Measurements from ENCODE around the gene FAAP20. TPM values are rescaled to one million over a fixed set of nuclear protein-coding genes. Genes with fewer than 3 reads are reported as not detected.

FAAP20 gene
- total RNA-seq, 1 experiment from 2014 or later = 51.9 TPM

DNA sequence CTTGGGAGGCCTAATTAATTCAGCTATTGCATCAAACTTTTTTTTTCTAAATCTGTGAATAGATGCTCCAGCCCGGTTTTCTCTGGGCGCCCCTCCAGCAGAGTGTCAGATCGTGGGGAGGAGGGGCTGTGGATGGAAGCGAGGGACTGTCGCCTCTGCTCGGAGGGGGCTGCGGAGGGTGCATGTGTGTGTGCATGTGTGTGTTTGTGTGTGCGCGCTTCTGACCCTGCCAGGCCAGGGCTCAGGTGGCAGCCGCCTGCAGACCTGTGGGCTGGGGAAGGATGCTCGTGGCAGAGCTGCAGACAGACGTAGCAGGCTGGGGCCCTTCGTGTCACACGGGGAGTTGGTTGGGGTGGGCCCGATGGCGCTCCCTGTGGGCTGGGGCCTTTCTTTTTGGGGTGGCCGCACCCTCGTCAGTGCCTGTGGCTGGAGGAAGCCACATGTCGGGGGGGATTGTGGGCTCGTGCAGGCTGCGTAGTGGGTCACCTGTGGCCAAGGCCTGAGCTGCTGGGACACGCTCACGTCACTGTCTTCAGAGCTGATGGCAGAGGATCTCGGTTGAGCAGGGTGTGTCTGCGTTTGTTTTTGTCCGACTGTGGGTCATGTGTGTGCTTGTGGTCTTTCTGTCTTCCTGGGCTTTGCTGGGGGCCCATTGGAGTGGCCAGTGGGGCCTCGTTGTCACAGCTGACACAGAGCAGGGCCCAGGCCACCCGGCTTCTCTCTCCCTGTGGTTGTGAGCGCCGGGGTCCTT is 36.4 kb upstream of the FAAP20 start:
- DNase-seq (ENCODE audit: low read depth) = peak; percentile 42

DNA sequence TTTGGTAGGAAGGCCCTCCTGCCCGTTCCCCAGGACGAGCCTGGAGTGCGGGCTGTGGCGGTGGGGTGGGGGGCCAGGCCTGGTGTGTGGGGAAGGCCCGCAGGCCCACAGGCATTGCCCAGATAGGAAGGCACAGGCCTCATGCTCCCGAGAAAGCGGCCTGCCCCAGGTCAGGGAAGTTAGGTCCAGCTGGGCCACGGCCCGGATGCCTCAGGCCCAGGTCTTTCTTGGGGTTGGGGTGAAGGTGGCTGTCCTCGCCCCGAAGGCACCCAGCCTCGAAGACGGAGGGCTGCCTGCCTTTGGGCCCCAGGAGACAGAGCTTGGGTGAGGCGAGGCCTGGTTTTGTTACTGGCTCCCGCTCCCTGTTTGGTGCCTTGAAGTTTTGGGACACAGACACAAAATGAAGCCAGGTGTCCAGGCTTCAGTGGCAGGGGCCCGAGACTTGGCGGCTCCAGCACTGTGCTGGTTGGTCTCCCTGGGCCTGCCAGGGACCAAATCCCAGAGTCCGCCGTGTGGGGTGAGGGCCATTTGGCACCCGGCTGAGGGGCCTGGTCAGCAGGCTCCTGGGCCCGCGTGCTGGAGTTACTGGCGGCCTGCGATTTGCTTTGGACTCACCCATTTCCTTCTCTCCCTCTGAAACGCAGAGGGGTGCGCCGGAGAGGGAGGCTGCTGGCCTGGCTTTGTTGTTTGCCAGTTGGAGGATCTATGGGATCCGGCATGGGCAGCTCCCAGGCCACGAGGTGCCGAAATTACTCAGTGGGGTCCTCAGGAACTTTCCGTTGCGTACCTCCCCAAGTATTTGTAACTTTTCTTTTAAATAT is 35.5 kb upstream of the FAAP20 start:
- DNase-seq (ENCODE audit: low read depth) = peak; percentile 42

DNA sequence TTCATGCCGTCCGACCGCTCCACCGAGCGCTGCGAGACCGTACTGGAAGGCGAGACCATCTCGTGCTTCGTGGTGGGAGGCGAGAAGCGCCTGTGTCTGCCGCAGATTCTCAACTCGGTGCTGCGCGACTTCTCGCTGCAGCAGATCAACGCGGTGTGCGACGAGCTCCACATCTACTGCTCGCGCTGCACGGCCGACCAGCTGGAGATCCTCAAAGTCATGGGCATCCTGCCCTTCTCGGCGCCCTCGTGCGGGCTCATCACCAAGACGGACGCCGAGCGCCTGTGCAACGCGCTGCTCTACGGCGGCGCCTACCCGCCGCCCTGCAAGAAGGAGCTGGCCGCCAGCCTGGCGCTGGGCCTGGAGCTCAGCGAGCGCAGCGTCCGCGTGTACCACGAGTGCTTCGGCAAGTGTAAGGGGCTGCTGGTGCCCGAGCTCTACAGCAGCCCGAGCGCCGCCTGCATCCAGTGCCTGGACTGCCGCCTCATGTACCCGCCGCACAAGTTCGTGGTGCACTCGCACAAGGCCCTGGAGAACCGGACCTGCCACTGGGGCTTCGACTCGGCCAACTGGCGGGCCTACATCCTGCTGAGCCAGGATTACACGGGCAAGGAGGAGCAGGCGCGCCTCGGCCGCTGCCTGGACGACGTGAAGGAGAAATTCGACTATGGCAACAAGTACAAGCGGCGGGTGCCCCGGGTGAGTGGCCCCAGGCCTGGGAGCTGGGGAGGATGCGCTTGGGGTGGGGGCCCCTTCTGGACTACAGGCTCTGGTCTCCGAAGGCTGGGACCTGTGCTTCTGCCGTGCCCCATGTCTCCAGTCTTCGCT is 34.7 kb upstream of the FAAP20 start:
- peak; percentile 53 for DNase-seq (ENCODE audit: low read depth)

DNA sequence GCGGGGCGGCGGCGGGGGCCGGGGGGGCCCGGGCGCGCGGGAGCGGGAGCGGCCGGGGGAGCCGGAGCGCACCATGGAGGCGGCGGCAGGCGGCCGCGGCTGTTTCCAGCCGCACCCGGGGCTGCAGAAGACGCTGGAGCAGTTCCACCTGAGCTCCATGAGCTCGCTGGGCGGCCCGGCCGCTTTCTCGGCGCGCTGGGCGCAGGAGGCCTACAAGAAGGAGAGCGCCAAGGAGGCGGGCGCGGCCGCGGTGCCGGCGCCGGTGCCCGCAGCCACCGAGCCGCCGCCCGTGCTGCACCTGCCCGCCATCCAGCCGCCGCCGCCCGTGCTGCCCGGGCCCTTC is 34.1 kb upstream of the FAAP20 start:
- no peak for DNase-seq (ENCODE audit: low read depth)

DNA sequence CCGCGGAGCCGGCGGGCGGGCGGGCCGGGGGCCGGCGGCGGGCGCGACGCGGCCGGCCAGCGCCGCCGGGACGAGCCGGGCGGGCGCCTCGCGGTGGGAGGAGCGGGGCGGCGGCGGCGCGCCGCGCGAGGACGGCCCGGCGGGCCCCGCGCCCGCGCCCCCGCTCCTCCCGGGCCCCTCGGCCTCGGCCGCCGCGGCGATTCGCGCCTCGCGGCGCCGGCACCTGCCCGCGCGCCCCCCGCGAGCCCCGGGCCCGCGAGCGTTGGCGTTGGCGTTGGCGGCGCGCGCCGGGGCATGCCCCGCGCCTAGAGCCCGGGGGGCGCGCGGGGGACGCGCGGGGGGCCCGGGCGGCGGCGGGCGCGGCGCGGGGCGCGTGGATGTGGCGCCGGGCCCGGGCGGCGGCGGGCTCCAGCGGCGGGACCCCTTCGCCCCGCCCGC is 33.6 kb upstream of the FAAP20 start, which contains the start of gene SKI:
TSS of gene SKI (plus strand) at position 163 of the 438 bp plus-strand sequence. CDS start 448 bp downstream, outside the sequence.
- DNase-seq (ENCODE audit: low read depth) = no peak

DNA sequence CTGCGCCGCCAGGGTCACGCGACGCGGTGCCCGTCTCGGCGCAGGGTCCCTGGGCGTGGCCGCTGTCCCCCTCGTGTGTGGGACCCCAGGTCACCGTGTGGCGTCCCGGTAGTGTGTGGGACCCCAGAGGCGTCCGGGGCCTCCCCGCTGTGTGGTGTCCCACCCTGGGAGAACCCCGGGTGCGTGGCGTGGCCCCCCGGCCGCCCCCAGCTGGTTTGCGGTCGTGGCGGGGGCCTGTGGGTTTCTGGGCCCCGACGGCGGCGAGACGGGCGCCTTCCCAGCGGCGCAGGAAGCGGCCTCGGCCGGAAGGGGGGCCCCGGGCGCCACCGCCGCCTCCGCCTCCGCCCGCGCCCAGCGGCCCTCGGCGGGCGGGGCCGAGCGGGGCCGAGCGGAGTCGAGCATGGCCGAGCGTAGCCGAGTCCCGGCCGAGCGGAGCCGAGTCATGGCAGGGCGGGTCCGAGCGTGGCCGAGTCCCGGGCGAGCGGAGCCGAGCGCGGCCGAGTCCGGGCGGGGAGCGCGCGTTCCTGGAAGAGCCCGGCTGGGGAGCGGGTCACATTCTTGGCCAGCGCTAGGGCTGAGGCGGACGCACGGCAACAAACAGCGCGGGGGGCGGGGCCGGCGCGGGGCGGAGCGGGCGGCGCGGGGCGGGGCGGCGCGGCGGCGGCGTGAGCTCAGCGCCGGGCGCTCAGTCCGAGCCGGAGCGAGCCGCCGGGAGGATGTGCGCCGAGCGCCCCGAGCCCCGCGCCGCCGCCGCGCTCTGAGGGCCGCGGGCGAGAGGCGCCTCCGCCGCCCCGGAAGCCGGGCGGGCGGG is 33.0 kb upstream of the FAAP20 start:
- peak; percentile 91 for DNase-seq (ENCODE audit: low read depth)

DNA sequence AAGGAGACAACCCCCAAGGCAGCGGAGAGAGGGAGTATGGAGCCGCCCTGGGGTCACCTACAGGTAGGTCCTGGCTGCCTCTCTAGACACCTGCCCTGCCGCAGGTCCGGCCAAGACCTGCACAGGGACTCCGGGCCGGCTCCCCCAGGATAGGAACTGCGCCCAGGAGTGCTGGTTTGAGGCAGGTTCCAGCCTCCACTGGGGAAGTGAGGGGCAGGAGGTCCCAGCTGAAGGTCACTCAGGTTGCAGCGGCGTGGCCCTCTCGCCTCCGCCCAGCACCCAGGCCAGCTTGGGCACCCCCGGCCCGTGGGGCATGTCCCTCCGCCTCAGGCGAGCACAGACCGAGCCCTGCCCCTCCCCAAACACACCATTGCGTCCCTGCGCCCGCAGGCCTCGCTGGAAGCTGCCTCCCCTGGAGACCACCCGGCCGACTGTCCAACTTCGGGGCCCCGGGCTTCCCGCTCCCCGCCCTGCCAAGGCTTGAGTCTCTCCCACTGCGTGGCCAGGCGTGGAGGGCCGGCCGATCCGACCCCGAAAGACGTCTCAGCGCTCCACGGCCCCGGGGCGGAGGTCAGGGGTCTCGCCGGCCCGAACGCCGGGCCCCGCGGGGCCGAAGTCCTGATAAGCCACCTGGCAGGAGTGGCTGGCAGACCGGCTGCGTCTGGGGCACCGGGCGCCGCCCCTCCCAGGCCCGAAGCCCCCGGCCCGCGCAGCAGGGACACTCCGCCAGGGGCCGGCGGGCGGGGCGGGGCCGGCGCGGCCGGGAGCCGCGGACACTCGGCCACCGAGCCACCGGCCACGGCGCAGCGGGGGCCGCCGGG is 32.2 kb upstream of the FAAP20 start:
- DNase-seq (ENCODE audit: low read depth) = no peak

DNA sequence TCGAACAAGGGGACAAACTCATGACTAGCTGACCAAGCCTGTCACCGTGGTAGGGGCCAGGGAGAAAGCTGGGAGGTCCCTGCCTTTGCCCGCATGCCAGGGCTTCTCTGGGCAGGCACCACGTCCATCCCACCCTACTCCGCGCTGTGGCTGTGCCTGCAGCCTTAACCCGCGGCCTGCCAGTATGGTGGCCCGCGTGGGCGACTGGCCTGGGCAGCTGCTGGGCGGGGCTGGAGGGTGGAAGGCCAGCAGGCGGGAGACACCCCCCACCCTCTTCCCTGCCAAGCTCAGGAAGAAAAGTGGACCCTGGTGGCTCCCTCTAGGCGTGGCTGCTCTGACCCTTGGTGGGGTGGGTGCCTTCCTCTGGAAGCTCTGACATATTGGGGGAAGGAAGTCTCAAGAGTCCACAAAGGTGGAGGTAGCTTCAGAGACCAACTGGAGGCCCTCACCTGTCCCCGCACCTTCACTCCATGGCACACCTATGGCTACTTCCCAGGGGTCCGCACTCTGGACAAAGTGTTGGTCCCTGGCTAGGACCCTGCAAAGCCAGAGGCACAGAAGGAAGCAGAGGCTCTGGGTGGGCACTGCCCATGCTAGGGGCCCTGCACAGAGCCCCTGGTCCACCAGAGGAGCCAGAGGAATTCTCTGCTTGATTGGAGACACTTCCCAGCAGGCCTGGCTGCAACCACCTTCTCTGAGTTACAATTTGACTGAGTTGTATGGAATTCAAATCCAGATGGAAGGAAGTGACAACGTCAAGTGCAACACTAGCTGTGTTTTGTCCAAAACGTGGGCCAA is 30.3 kb upstream of the FAAP20 start:
- no peak for DNase-seq (ENCODE audit: low read depth)

DNA sequence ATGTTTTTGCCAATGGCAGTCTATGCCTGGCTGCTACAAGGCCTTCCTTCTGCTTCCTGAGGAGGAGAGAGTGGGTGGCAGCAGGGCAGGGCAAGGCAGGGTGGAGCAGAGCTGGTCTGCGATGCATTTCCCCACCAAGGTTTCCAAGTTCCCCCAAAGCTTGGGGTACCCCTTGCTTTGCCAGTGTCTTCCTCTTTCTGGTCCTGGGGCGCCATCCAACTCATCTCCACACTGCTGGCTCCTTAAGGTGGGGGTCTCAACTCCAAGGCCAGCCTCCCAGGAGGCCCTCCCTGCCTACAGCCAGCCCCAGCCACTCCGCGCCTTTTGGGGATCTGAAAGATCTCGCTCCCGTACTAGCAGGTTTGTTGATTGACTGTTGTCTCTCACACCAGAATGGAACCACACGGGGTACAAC is 29.6 kb upstream of the FAAP20 start:
- DNase-seq (ENCODE audit: low read depth) = no peak

DNA sequence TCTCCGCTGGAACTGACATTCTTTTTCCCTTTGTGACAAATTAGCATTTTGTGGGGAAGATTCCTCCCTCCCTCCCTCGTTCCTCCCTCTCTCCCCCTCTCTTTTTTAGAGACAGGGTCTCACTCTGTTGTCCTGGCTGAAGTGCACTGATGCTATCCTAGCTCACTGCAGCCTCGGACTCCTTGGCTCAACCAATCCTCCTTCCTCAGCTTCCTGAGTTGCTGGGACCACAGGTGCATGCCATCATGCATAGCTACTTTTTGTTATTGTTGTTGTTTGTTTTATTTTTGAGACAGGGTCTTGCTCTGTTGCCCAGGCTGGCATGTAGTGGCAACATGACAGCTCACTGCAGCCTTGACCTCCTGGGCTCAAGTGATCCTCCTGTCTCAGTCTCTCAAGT is 26.7 kb upstream of the FAAP20 start:
- no peak for DNase-seq (ENCODE audit: low read depth)

DNA sequence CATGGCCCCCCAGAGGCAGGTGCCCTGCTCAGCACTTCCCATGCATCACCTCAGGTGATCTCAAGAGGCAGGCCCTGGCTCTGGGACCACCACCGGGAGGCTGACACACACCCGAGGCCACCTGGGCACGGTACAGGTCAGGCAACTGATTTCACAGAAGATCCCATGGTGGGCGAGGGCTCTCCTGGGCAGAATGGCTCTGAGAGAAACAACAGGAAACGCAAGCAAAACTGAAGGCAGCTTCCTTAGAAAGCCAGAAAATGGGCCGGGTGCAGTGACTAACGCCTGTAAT is 22.1 kb upstream of the FAAP20 start:
- no peak for DNase-seq (ENCODE audit: low read depth)

DNA sequence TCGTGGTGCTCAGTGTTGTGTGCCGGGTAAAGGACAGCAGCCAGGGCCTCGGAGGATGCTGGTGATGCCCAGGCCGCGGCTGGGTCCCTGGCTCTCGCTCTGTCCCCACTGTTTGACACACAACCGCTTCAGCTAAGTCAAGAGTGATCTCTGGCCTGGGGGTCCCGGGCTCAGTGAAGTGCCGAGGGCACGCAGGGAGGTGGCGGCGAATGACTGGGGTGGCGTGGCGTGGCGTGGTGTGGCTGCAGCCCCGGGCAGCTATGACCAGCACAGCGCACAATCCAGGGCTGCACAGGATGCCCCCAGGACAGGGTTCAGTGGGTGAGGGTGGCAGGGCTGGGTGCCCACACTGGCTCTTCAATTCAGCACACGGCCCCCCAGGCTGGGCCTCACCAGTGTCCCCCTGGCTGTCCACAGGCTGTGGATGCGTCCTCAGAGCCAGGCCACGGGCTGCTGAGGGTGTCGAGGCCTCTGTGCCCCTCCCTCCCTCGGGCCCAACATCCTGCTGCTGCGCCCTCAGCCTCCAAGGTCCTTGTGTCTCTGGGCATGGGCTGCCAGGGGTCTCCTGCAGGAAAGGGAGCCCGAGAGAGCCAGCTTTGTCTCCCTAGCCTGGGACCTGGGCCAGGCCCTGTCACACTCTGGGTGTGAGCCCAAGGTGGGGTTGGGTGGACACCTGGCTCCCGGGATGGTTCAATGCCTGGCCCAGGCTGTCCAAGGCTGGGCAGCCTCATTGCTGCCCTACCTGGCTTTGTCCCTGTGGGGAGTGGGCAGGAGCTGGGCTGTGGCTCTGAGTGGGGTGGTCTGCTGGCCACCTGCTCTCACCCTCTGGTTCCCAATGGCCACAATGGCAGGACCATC is 21.6 kb upstream of the FAAP20 start:
- DNase-seq (ENCODE audit: low read depth) = no peak

DNA sequence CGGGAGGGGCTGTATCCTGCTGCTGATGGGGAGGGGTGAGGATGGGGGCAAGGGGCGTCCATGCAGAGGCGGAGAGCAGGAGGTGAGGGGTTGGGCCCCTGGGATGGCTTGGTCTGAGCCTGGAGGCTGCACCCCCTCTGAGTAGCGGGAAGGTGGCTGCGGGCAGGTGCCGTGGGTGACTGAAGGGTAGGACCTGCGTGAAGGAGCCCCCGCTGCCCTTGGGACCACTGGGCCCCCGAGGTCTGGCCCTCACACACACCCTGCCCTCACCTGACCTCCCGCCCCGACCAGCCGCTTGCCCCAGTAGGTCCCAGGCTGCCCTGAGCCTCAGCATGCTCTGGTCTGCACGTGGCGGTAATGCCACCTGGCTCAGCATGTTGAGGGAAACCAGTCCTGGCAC is 20.8 kb upstream of the FAAP20 start:
- no peak for DNase-seq (ENCODE audit: low read depth)

DNA sequence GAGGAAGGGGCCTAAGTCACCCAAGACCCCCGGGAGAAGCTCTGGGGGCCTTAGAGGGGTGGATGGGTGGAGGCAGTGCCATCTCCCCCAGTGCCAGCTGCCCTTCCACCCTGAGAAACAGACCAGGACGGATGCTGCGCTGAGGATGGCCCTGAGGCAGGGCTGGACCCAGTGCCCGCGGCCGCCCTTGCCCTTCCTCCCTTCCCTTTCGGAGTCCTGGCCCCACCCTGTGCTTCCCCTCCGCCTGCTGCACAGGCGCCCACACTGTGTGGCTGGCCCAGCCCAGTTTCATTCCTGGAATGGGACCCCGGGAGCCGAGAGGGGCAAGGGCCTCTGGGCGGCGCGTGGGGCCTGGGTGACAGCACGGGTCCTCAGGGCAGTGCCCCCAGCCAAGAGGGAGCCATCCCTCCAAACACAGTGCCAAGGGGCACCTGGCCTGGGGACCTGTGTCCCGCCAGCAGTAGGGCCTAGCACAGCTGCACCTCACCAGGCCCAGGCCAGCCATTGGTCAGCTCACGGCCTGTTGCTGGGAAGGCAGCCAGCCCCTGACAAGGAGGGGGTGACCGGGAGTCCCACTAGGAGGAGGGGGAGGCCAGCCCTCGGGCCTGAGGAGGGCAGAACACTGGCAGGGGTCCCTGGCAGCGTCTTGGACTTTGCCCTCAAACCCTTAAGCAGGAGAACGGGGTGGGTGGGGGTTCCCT is 20.1 kb upstream of the FAAP20 start:
- no peak for DNase-seq (ENCODE audit: low read depth)

DNA sequence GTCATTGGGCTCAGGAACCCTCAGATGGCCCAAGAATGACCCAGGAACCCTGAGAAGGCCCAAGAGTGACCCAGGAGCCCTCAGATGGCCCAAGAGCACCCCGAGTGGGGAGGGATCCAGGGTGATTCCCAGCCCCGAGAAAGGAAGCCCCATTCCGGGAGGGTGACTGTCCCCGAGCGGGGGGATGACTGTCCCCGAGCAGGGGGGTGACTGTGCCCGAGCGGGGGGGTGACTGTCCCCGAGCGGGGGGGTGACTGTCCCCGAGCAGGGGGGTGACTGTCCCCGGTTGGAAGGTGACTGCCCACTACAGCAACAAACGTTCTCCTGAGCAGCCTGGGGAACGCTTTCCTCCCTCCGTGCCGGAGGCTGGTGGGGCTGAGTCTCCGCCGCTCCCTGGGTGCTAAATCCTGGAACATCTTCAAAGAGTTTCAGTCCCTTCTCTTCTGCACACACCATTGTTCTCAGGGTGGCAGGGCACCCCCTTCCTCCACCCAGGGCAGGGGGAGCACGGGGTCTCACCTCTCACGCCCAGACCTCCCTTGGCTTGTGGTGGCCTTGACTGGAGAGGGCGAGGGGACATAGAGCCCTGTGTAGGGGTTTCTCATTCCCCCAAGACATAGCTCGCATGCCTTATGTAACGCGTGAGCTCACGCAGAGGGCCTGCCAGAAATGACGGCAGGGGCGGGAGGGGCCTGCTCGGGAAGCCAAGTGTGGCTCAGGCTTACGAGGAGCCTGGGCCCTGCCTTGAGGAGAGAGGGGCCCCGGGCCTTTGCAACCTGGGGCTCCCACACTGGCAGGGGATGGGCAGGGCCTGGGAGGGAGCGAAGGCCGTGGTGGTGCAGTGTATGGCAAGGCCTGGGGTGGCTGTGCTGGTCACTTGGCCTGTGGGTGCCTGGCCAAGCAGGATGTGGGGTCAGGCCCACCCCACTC is 19.3 kb upstream of the FAAP20 start:
- no peak for DNase-seq (ENCODE audit: low read depth)
